GM12878 (cell line): ENCODE data around the gene MARVELD3. TPM values are rescaled to one million over a fixed set of nuclear protein-coding genes. Genes with fewer than 3 reads are reported as not detected.

Source experiments
- ATAC-seq: fragments of 200-7000 bp; cut with Tn5 transposase; 3 replicates; pipeline ENCODE4 v1.9.1; 2020; ENCODE audit warnings: mild to moderate bottlenecking, moderate library complexity
- BruUV-seq: library from RNA; stranded (reverse); fragments of 400-500 nt; replicated peaks from 2 replicates; lab custom pipeline; 2021; lab: Mats Ljungman, UMichigan
- CTCF ChIA-PET: fragments of 300-600 bp; sonication (Branson Sonifier 250); formaldehyde crosslinking; extraction: SDS; loops from one replicate; lab custom pipeline; 2021; ENCODE audit warnings: inconsistent platforms; lab: Yijun Ruan, JAX
- POLR2A ChIA-PET: fragments of 350-600 bp; formaldehyde crosslinking; extraction: SDS; loops from one replicate; lab custom pipeline; 2021; ENCODE audit warnings: inconsistent platforms; lab: Charles Lee
- RAD21 ChIA-PET: fragments of 300-600 bp; sonication (Branson Sonifier 250); formaldehyde crosslinking; loops from one replicate; lab custom pipeline; 2023; ENCODE audit warnings: antibody characterized with exemption; ENCODE audit not compliant: unreplicated experiment; lab: Charles Lee
- SMC1A ChIA-PET: fragments of 300-600 bp; sonication (Branson Sonifier 250); formaldehyde crosslinking; loops from one replicate; lab custom pipeline; 2023; ENCODE audit not compliant: unreplicated experiment, uncharacterized antibody; lab: Charles Lee
- DNase-seq: peaks from one replicate; pipeline ENCODE4 v3.0.0-alpha.2; 2011; ENCODE audit warnings: low read depth, low spot score
- FAIRE-seq: peaks from 3 replicates; lab custom pipeline; 2011; peaks lifted over from hg19 to GRCh38; lab: Jason Lieb, UNC
- H2AFZ ChIP-seq: 2 replicates; pipeline ENCODE4 v1.6.0; 2011; ENCODE audit warnings: low read depth, low read length, control low read depth; ENCODE audit not compliant: control insufficient read depth
- H3K27ac ChIP-seq: 2 replicates; pipeline ENCODE4 v1.5.1; 2011; ENCODE audit warnings: control low read depth; ENCODE audit not compliant: control insufficient read depth, insufficient read depth
- H3K27me3 ChIP-seq, 2 experiments: replicated peaks in 1 of 2; 2 replicates each; pipeline versions ENCODE4 v1.6.0 to v1.6.1; 2011; ENCODE audit warnings: low read length in 1 of 2; ENCODE audit not compliant: control insufficient read depth in 2 of 2, insufficient read depth in 2 of 2
- H3K36me3 ChIP-seq, 2 experiments: 2 replicates each; pipeline ENCODE4 v1.5.1; 2011; ENCODE audit warnings: low read length in 1 of 2; ENCODE audit not compliant: control insufficient read depth in 2 of 2, insufficient read depth in 2 of 2
- H3K4me1 ChIP-seq: 2 replicates; pipeline ENCODE4 v1.6.1; 2011; ENCODE audit warnings: mild to moderate bottlenecking, low read length, moderate library complexity, mixed read lengths; ENCODE audit not compliant: control insufficient read depth, insufficient read depth
- H3K4me2 ChIP-seq: 2 replicates; pipeline ENCODE4 v1.6.0; 2011; ENCODE audit warnings: control low read depth; ENCODE audit not compliant: control insufficient read depth, insufficient read depth
- H3K4me3 ChIP-seq: fragments of 200-600 bp; sonication (generic); 2 replicates; pipeline ENCODE4 v1.5.1; 2016
- H3K79me2 ChIP-seq: 2 replicates; pipeline ENCODE4 v1.6.0; 2011; ENCODE audit warnings: low read length; ENCODE audit not compliant: control insufficient read depth, insufficient read depth
- H3K9ac ChIP-seq: 2 replicates; pipeline ENCODE4 v1.8.0; 2011; ENCODE audit warnings: low read length, control low read depth, mixed read lengths; ENCODE audit not compliant: control insufficient read depth, insufficient read depth
- H3K9me3 ChIP-seq: replicated peaks from 3 replicates; pipeline ENCODE4 v1.5.1; 2011; ENCODE audit warnings: mild to moderate bottlenecking, low read length; ENCODE audit not compliant: control insufficient read depth, insufficient read depth
- H4K20me1 ChIP-seq: 2 replicates; pipeline ENCODE4 v1.6.0; 2011; ENCODE audit not compliant: control insufficient read depth, insufficient read depth
- HDAC2 ChIP-seq: fragments of 200-600 bp; sonication (generic); IDR thresholded peaks from 2 replicates; pipeline ENCODE4 v1.6.1; 2017
- KAT2A ChIP-seq: conservative IDR thresholded peaks from 2 replicates; pipeline ENCODE4 v1.6.1; 2011; ENCODE audit warnings: low read depth, low read length; ENCODE audit not compliant: control insufficient read depth
- MAX ChIP-seq: IDR thresholded peaks from 2 replicates; pipeline ENCODE4 v1.6.1; 2012; ENCODE audit warnings: low read depth, low read length, improper control_type of control experiment
- PAX5 ChIP-seq: IDR thresholded peaks from 2 replicates; pipeline ENCODE4 v1.6.1; 2011; ENCODE audit warnings: low read depth, low read length, borderline replicate concordance
- RELA ChIP-seq: fragments of 450-650 bp; IDR thresholded peaks from 2 replicates; pipeline ENCODE4 v1.8.0; 2014; ENCODE audit warnings: borderline replicate concordance; ENCODE audit not compliant: partially characterized antibody
- YY1 ChIP-seq: IDR thresholded peaks from 2 replicates; pipeline ENCODE4 v1.6.1; 2011; ENCODE audit warnings: low read depth, mild to moderate bottlenecking, low read length
- ZNF687 ChIP-seq: fragments of 450-650 bp; IDR thresholded peaks from 2 replicates; pipeline ENCODE4 v1.6.1; 2017; ENCODE audit warnings: mild to moderate bottlenecking, moderate library complexity
- WGBS: methylation state at CpG from one replicate; pipeline ENCODE4 v1.1.6; 2016; ENCODE audit warnings: low lambda C conversion rate; ENCODE audit not compliant: insufficient replicate concordance, insufficient coverage; ENCODE audit errors: missing lambda C conversion rate; 5-methylcytosine and 5-hydroxymethylcytosine counted together
- in situ Hi-C: fragments of 300-500 bp; cut with MboI; formaldehyde crosslinking; loops from 9 replicates; pipeline ENCODE4 v1.14.3; 2018; ENCODE audit warnings: mixed read lengths
- intact Hi-C: fragments of 100-400 bp; cut with micrococcal nuclease; formaldehyde crosslinking; loops from one replicate; pipeline ENCODE4 v1.14.2; 2022; ENCODE audit not compliant: unreplicated experiment
- polyA plus RNA-seq, 11 experiments: library from polyadenylated mRNA; depleted of rRNA in 4 of 11; unstranded in 6 of 11; stranded (reverse) in 5 of 11; fragments of >200 nt; fragmentation: Nextera tagmentation in 4 of 11; fragmentation: Illumina TruSeq in 1 of 11; extraction: Ambion mirVana in 4 of 11; extraction: Trizol in 1 of 11; gene quantifications; 1 replicate in 1 of 11; 2 replicates in 10 of 11; pipeline versions ENCODE4 v1.2.1 to v1.2.3, GENCODE V29; 2011 to 2016; ENCODE audit warnings: inconsistent platforms in 2 of 11, missing spikeins in 2 of 11, low read depth in 1 of 11
- total RNA-seq, 4 experiments: library from RNA; depleted of rRNA in 3 of 4; stranded (reverse); fragments of >200 nt in 3 of 4; fragmentation: Illumina TruSeq in 1 of 4; extraction: Trizol in 1 of 4; gene quantifications; 2 replicates each; pipeline versions ENCODE4 v1.2.1 to v1.2.3, GENCODE V29; 2013 to 2021
- TF ChIP-seq, protein P1 (sequence below): fragments of 450-650 bp; conservative IDR thresholded peaks from 2 replicates; pipeline ENCODE4 v1.6.1; 2017; ENCODE audit warnings: mild to moderate bottlenecking, moderate library complexity
- TF ChIP-seq, protein P2 (sequence below): fragments of 450-650 bp; IDR thresholded peaks from 2 replicates; pipeline ENCODE4 v1.6.1; 2017; ENCODE audit warnings: mild to moderate bottlenecking
- TF ChIP-seq, protein P3 (sequence below): fragments of 450-650 bp; IDR thresholded peaks from 2 replicates; pipeline ENCODE4 v1.6.1; 2016; ENCODE audit warnings: mild to moderate bottlenecking

The MARVELD3 gene
- total and polyA plus RNA-seq, 10 of the 15 experiments (the other 5 are each of a cell fraction or from before 2014, with no cell fraction given), result 0.03 to 0.18 (median 0.09) TPM; not detected in 4

DNA sequence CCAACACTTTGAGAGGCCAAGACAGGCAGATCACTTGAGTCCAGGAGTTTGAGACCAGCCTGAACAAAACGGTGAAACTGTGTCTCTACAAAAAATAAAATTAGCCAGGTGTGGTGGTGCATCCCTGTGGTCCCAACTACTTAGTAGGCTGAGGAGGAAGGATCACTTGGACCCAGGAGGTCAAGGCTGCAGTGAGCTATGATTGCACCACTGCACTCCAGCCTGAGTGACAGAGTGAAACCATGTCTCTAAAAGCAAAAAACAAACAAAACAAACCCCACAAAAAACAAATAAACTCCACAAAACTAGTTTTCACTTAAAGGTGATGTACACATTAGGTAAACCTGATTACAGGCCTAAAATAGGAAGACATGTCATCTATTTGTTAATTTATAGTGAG is 40.3 kb downstream of the MARVELD3 start:
- CTCF ChIA-PET, result no interaction called here
- H3K4me2 ChIP-seq, result no peak overlapping the region
- intact Hi-C loops, result no loop called here
- POLR2A ChIA-PET, result no interaction called here
- no peak overlapping the region for H3K4me3 ChIP-seq
- peaks cover 0 to 2% of the 10 kb centered on the region in 2 experiments; a peak in 1 of 4 replicates for H3K36me3 ChIP-seq
- SMC1A ChIA-PET, result no interaction called here
- no peaks in the 10 kb centered on the region for H4K20me1 ChIP-seq
- TF ChIP-seq, protein P1, sequence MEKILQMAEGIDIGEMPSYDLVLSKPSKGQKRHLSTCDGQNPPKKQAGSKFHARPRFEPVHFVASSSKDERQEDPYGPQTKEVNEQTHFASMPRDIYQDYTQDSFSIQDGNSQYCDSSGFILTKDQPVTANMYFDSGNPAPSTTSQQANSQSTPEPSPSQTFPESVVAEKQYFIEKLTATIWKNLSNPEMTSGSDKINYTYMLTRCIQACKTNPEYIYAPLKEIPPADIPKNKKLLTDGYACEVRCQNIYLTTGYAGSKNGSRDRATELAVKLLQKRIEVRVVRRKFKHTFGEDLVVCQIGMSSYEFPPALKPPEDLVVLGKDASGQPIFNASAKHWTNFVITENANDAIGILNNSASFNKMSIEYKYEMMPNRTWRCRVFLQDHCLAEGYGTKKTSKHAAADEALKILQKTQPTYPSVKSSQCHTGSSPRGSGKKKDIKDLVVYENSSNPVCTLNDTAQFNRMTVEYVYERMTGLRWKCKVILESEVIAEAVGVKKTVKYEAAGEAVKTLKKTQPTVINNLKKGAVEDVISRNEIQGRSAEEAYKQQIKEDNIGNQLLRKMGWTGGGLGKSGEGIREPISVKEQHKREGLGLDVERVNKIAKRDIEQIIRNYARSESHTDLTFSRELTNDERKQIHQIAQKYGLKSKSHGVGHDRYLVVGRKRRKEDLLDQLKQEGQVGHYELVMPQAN, result no peak
- TF ChIP-seq ZNF687, result no peak
- TF ChIP-seq, protein P2, sequence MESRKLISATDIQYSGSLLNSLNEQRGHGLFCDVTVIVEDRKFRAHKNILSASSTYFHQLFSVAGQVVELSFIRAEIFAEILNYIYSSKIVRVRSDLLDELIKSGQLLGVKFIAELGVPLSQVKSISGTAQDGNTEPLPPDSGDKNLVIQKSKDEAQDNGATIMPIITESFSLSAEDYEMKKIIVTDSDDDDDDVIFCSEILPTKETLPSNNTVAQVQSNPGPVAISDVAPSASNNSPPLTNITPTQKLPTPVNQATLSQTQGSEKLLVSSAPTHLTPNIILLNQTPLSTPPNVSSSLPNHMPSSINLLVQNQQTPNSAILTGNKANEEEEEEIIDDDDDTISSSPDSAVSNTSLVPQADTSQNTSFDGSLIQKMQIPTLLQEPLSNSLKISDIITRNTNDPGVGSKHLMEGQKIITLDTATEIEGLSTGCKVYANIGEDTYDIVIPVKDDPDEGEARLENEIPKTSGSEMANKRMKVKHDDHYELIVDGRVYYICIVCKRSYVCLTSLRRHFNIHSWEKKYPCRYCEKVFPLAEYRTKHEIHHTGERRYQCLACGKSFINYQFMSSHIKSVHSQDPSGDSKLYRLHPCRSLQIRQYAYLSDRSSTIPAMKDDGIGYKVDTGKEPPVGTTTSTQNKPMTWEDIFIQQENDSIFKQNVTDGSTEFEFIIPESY, result no peak
- TF ChIP-seq KAT2A, result no peak
- TF ChIP-seq, protein P3, sequence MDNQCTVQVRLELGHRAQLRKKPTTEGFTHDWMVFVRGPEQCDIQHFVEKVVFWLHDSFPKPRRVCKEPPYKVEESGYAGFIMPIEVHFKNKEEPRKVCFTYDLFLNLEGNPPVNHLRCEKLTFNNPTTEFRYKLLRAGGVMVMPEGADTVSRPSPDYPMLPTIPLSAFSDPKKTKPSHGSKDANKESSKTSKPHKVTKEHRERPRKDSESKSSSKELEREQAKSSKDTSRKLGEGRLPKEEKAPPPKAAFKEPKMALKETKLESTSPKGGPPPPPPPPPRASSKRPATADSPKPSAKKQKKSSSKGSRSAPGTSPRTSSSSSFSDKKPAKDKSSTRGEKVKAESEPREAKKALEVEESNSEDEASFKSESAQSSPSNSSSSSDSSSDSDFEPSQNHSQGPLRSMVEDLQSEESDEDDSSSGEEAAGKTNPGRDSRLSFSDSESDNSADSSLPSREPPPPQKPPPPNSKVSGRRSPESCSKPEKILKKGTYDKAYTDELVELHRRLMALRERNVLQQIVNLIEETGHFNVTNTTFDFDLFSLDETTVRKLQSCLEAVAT, result no peak
- TF ChIP-seq RELA, result no peak
- TF ChIP-seq HDAC2, result no peak
- TF ChIP-seq YY1, result no peak
- no peak for TF ChIP-seq MAX
- TF ChIP-seq PAX5, result no peak
- DNase-seq, result no peak
- BruUV-seq, result no TSS peak
- no peaks in the 10 kb centered on the region for H3K9me3 ChIP-seq
- H3K9ac ChIP-seq, result no peak overlapping the region
- H3K27me3 ChIP-seq, result no peaks in the 10 kb centered on the region
- RAD21 ChIA-PET, result no interaction called here
- in situ Hi-C loops, result no loop called here
- no peaks in the 10 kb centered on the region for H3K4me1 ChIP-seq
- no peaks in the 10 kb centered on the region for H3K79me2 ChIP-seq
- H2AFZ ChIP-seq, result no peak overlapping the region
- H3K27ac ChIP-seq, result no peak overlapping the region
- ATAC-seq, result no peak
- no peak for FAIRE-seq
- WGBS, result 100% methylated on average over 1 of the region's 1 CpG
